WI38 (cell line): ENCODE results near the gene TEKT3.

Experiments
- H3K4me3 ChIP-seq: 2 replicates; pipeline ENCODE4 v1.5.1; 2011; ENCODE audit warnings: low read depth, mild to moderate bottlenecking, control low read depth, low read length
- CTCF ChIP-seq: IDR thresholded peaks from 2 replicates; pipeline ENCODE4 v1.5.1; 2012; ENCODE audit warnings: low read depth, mild to moderate bottlenecking, control low read depth, low read length

TEKT3 gene

DNA sequence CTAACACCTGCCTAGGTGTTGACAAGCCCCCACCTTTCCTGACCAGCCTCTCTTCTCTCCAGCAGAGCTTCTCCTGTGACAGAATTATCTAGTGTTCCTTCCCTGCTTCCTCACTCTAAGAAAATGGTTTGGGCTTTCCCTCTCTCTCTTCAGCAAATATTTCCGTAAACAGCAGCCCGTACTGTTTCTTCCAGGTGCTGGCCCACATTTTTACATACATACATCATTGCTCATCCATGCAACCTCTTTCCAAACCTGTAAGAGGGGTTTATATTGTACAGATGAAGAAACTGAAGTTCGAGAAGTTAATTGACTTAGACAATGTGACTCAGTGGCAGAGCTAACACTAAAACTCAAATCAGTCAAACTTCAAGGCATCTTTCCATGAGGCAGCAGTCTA is 569 bp upstream of the TEKT3 start:
- no peak for TF ChIP-seq CTCF
- no peak overlapping the region; the same call in 1 of the 2 replicates for H3K4me3 ChIP-seq

GRCh38 chr17:15340966-15341365 is 431 bp downstream of the TEKT3 start:
- peak overlapping the region; percentile 48 for H3K4me3 ChIP-seq
- no peak for TF ChIP-seq CTCF

- TF ChIP-seq CTCF, result no peak
- H3K4me3 ChIP-seq, result no peak overlapping the region
These were observed 6.0 kb downstream of the TEKT3 start for GRCh38 chr17:15335446-15335845.

- H3K4me3 ChIP-seq, result no peak overlapping the region
- TF ChIP-seq CTCF, result no peak
These were observed 7.1 kb downstream of the TEKT3 start for GRCh38 chr17:15334266-15334665.

DNA sequence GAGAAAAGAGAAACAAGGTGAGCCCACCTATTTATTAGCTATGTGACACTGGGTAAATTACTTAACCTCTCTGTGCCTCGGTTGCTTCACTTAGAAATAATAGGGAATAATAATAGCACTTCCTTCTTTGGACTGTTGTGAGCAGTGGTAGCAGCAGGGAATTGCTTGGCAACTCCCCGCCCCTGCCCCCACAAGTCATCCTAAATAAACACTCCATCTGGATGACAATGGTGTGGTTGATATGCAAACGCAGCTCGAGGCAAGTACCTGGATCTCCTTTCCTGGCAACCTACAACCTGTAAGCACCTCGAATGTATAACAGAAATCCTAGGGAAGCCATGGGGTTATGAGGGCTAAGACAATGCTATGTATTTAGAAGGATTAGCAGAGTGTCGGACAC is 9.1 kb downstream of the TEKT3 start:
- TF ChIP-seq CTCF, result no peak
- no peak overlapping the region for H3K4me3 ChIP-seq

DNA sequence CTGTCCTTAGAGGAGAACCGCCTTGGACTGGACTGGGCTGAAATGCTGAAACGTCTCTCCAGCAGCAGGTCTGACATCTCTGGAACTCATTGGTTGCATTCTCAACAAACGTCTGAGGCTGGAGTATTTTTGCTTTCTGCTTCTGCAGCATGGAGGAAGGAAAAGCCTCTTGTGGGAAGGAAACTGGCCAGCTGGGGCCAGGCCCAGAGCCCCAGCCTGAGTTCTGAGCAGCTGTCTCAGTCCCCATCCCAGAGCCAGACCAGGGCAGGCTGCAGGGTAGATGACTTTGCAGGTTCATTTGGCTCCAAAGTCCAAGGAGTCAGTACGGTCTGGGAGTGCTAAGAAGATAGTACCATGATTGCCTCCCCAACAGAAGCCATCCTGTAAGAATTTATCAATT is 18.3 kb downstream of the TEKT3 start:
- H3K4me3 ChIP-seq, result no peak overlapping the region
- no peak for TF ChIP-seq CTCF

GRCh38 chr17:15321556-15322251 is 19.7 kb downstream of the TEKT3 start:
- no peak for TF ChIP-seq CTCF
- H3K4me3 ChIP-seq, result no peak overlapping the region
